CD4-positive, alpha-beta T cell (primary cell): ENCODE results near the gene HIBADH. TPM values are rescaled to one million over a fixed set of nuclear protein-coding genes. Genes with fewer than 3 reads are reported as not detected.

Experiments
- ATAC-seq: fragments of 200-7000 bp; cut with Tn5 transposase; one replicate; pipeline ENCODE4 v1.10.0; 2022; ENCODE audit warnings: mild to moderate bottlenecking; ENCODE audit not compliant: poor library complexity
- CTCF ChIA-PET: fragments of 350-600 bp; sonication (Branson Sonifier 250); formaldehyde crosslinking; loops from one replicate; lab custom pipeline; 2021; ENCODE audit warnings: antibody characterized with exemption, inconsistent platforms; lab: Charles Lee
- POLR2A ChIA-PET: fragments of 350-600 bp; sonication (Branson Sonifier 250); formaldehyde crosslinking; loops from one replicate; lab custom pipeline; 2021; ENCODE audit warnings: antibody characterized with exemption, inconsistent platforms; lab: Charles Lee
- DNase-seq, 14 experiments: peaks; one replicate each; pipeline ENCODE4 v3.0.0-alpha.2; 2013 to 2020; ENCODE audit warnings: mixed read lengths in 2 of 14
- H3K27ac ChIP-seq, 2 donors: one replicate each; pipeline versions ENCODE4 v1.5.1 to v1.7.0; 2013; ENCODE audit warnings: low read length in 2 of 2, low read depth in 1 of 2, mild to moderate bottlenecking in 1 of 2
- H3K27me3 ChIP-seq, 2 experiments: 1 replicate in 1 of 2; 2 replicates in 1 of 2; pipeline versions ENCODE4 v1.6.1 to v1.7.0; 2013; ENCODE audit warnings: low read length in 2 of 2, control low read depth in 1 of 2, mild to moderate bottlenecking in 1 of 2, moderate library complexity in 1 of 2; ENCODE audit not compliant: insufficient read depth in 2 of 2, control insufficient read depth in 1 of 2
- H3K36me3 ChIP-seq: one replicate; pipeline ENCODE4 v1.6.1; 2013; ENCODE audit warnings: low read length, control low read depth; ENCODE audit not compliant: insufficient read depth
- H3K4me1 ChIP-seq: one replicate; pipeline ENCODE4 v1.6.1; 2013; ENCODE audit warnings: low read length, control low read depth; ENCODE audit not compliant: insufficient read depth
- H3K4me3 ChIP-seq: one replicate; pipeline ENCODE4 v1.5.1; 2013; ENCODE audit warnings: mild to moderate bottlenecking, low read length, moderate library complexity
- H3K9me3 ChIP-seq, 2 experiments: 1 replicate in 1 of 2; 2 replicates in 1 of 2; pipeline versions ENCODE4 v1.6.1 to v1.7.0; 2013; ENCODE audit warnings: low read length in 2 of 2, mild to moderate bottlenecking in 2 of 2, control low read depth in 1 of 2, moderate library complexity in 1 of 2; ENCODE audit not compliant: control insufficient read depth in 1 of 2, insufficient read depth in 1 of 2
- H3K27ac Mint-ChIP-seq: one replicate; pipeline ENCODE4 v1.8.0; 2020; ENCODE audit warnings: mixed read lengths
- H3K27me3 Mint-ChIP-seq: one replicate; pipeline ENCODE4 v1.8.0; 2021; ENCODE audit warnings: mixed read lengths
- H3K36me3 Mint-ChIP-seq: one replicate; pipeline ENCODE4 v1.8.0; 2021; ENCODE audit warnings: low read depth, mixed read lengths
- H3K4me1 Mint-ChIP-seq: one replicate; pipeline ENCODE4 v1.8.0; 2021; ENCODE audit warnings: low read depth, mixed read lengths
- H3K4me3 Mint-ChIP-seq: one replicate; pipeline ENCODE4 v1.8.0; 2020; ENCODE audit warnings: mild to moderate bottlenecking, mixed read lengths
- H3K9me3 Mint-ChIP-seq: one replicate; pipeline ENCODE4 v1.8.0; 2020; ENCODE audit warnings: mixed read lengths
- intact Hi-C, 2 experiments: fragments of 100-400 bp; cut with DNase I in 1 of 2; cut with micrococcal nuclease in 1 of 2; formaldehyde crosslinking; loops; one replicate each; pipeline versions ENCODE4 v1.15.1 to v1.9.0; 2023 to 2025; cut with DNase I, micrococcal nuclease
- total RNA-seq, 174 experiments: library from RNA in 2 of 174; stranded (reverse) in 2 of 174; gene quantifications; one replicate each; pipeline ENCODE4 v1.2.3 and lab custom pipeline; 2021 to 2026
- TF ChIP-seq, protein P1 (sequence below): fragments of 200-600 bp; IDR thresholded peaks from one replicate; pipeline ENCODE4 v1.8.0; 2022; ENCODE audit warnings: antibody characterized with exemption, mild to moderate bottlenecking

Gene HIBADH
- total RNA-seq, 2 experiments from 2014 or later: 6.3 to 8.4 TPM

DNA sequence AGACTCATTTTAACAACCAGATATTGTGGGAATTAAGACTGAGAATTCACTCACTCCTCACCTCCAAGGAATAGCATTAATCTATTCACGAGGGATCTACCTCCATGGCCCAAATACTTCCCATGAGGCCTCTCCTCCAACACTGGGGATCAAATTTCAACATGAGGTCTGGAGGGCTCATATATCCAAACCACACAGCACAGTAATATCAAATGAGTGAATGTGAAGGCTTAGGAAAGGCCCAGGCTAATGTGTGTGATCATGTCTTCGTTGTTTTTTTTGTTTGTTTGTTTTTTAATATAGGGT lies 46.5 kb downstream of the HIBADH start:
- Mint-ChIP-seq H3K36me3 (peaks cover 45% of the 10 kb centered on the region), H3K27me3 (no peaks in the 10 kb centered on the region), H3K4me3 (no peak overlapping the region), H3K9me3 (peaks cover 12% of the 10 kb centered on the region), H3K27ac (no peak overlapping the region), H3K4me1 (no peaks in the 10 kb centered on the region)
- peaks cover 12 to 25% of the 10 kb centered on the region in 2 experiments for H3K9me3 ChIP-seq
- intact Hi-C loops: no loop called here
- CTCF ChIA-PET: no interaction called here
- ATAC-seq (no peak), DNase-seq (no peak)
- H3K4me1 ChIP-seq: no peaks in the 10 kb centered on the region
- H3K36me3 ChIP-seq: peaks cover 5% of the 10 kb centered on the region
- H3K27me3 ChIP-seq: no peaks in the 10 kb centered on the region
- H3K27ac ChIP-seq: no peak overlapping the region
- POLR2A ChIA-PET: no interaction called here
- TF ChIP-seq, protein P1, sequence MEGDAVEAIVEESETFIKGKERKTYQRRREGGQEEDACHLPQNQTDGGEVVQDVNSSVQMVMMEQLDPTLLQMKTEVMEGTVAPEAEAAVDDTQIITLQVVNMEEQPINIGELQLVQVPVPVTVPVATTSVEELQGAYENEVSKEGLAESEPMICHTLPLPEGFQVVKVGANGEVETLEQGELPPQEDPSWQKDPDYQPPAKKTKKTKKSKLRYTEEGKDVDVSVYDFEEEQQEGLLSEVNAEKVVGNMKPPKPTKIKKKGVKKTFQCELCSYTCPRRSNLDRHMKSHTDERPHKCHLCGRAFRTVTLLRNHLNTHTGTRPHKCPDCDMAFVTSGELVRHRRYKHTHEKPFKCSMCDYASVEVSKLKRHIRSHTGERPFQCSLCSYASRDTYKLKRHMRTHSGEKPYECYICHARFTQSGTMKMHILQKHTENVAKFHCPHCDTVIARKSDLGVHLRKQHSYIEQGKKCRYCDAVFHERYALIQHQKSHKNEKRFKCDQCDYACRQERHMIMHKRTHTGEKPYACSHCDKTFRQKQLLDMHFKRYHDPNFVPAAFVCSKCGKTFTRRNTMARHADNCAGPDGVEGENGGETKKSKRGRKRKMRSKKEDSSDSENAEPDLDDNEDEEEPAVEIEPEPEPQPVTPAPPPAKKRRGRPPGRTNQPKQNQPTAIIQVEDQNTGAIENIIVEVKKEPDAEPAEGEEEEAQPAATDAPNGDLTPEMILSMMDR: no peak
- no peak overlapping the region for H3K4me3 ChIP-seq

DNA sequence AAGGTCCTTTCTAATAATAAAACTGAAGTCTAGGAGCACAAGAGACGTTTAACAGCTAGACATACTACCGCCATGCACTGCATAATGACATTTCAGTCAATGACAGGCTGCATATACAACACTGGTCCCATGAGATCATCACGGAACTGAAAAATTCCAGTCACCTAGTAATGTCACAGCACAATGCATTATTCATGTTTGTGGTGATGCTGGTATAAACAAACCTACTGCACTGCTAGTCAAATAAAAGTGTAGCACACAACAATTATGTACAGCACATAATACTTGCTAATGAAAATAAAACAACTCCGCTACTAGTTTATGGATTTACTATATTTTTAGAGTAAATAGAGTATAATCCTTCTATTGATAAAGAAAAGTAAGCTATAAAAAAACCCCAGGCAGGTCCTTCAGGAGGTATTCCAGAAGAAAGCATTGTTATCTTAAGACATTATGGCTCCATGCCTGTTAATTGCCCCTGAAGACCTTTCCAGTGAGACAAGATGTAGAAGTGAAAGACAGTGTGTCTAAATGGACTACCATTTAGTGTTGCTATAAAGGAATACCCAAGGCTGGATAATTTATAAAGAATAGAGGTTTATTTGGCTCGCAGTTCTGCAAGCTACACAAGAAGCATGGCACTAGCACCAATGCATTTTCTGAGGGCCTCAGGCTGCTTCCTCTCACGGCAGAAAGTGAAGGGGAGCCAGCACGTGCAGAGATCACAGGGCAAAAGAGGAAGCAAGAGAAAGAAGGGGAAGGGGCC lies 47.1 kb downstream of the HIBADH start:
- intact Hi-C loops: no loop called here
- H3K27me3 Mint-ChIP-seq: no peaks in the 10 kb centered on the region
- TF ChIP-seq, protein P1: no peak
- H3K4me1 Mint-ChIP-seq: no peaks in the 10 kb centered on the region
- Histone ChIP-seq H3K4me1 (no peaks in the 10 kb centered on the region), H3K27me3 (no peaks in the 10 kb centered on the region), H3K9me3 (peaks cover 12 to 20% of the 10 kb centered on the region in 2 experiments), H3K27ac (no peak overlapping the region), H3K4me3 (no peak overlapping the region), H3K36me3 (peaks cover 5% of the 10 kb centered on the region)
- H3K4me3 Mint-ChIP-seq: no peak overlapping the region
- POLR2A ChIA-PET: no interaction called here
- H3K36me3 Mint-ChIP-seq: peaks cover 40% of the 10 kb centered on the region
- DNase-seq (no peak), ATAC-seq (no peak)
- peaks cover 7% of the 10 kb centered on the region for H3K9me3 Mint-ChIP-seq
- CTCF ChIA-PET: no interaction called here
- H3K27ac Mint-ChIP-seq: no peak overlapping the region

DNA sequence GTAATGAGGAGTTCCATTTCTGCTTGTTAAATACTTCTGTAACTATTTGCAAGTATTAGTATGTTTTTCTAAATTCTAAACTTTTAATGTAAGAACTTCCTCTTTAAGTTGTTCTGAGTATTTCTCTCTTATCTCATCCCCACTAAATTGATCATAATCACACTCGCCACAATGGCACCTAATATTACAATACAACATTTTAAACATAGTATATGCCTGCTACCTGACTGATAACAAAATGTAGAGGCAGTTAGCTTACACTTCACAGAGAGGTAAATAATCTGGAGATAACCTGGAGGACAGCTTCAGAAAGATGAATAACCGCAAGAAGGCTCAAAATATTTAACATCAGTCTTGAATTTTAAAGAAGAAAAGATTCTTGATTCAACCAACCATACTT lies 48.6 kb downstream of the HIBADH start:
- Histone ChIP-seq H3K27ac (no peak overlapping the region), H3K4me3 (no peak overlapping the region), H3K27me3 (no peaks in the 10 kb centered on the region), H3K4me1 (no peaks in the 10 kb centered on the region), H3K9me3 (peaks cover 4 to 6% of the 10 kb centered on the region in 2 experiments), H3K36me3 (peaks cover 5% of the 10 kb centered on the region)
- ATAC-seq (no peak), DNase-seq (no peak)
- H3K4me3 Mint-ChIP-seq: no peak overlapping the region
- H3K27ac Mint-ChIP-seq: no peak overlapping the region
- peaks cover 25% of the 10 kb centered on the region for H3K36me3 Mint-ChIP-seq
- ChIA-PET CTCF (no interaction called here), POLR2A (no interaction called here)
- no peaks in the 10 kb centered on the region for H3K27me3 Mint-ChIP-seq
- H3K4me1 Mint-ChIP-seq: no peaks in the 10 kb centered on the region
- intact Hi-C loops: no loop called here
- TF ChIP-seq, protein P1: no peak
- peaks cover 2% of the 10 kb centered on the region for H3K9me3 Mint-ChIP-seq
